H1 (cell line): ENCODE data around the gene CADPS. TPM values are rescaled to one million over a fixed set of nuclear protein-coding genes. Genes with fewer than 3 reads are reported as not detected.

Source experiments
- ASH2L ChIP-seq: fragments of 200-600, 300-600 bp; sonication (generic); IDR thresholded peaks from one replicate; pipeline ENCODE4 v1.7.1; 2017; ENCODE audit warnings: low read length
- CHD7 ChIP-seq: fragments of 300-600 bp; sonication (generic); IDR thresholded peaks from 2 replicates; pipeline ENCODE4 v1.7.1; 2012; ENCODE audit warnings: low read length, moderate library complexity, mild to moderate bottlenecking, inconsistent platforms; ENCODE audit not compliant: insufficient replicate concordance
- EP300 ChIP-seq, 2 experiments: IDR thresholded peaks; 1 replicate in 1 of 2; 2 replicates in 1 of 2; pipeline ENCODE4 v1.6.1; 2011 to 2012; ENCODE audit warnings: low read depth in 2 of 2, low read length in 2 of 2, mild to moderate bottlenecking in 2 of 2, borderline replicate concordance in 1 of 2, inconsistent platforms in 1 of 2, moderate library complexity in 1 of 2
- EZH2 ChIP-seq: fragments of 200-600 bp; sonication (generic); IDR thresholded peaks from 2 replicates; pipeline ENCODE4 v1.7.1; 2012; ENCODE audit warnings: low read depth, mild to moderate bottlenecking, moderate library complexity, low read length, inconsistent platforms; ENCODE audit not compliant: severe bottlenecking
- KDM4A ChIP-seq: IDR thresholded peaks from one replicate; pipeline ENCODE4 v1.7.1; 2012; ENCODE audit warnings: low read depth, mild to moderate bottlenecking, moderate library complexity, low read length, inconsistent platforms; ENCODE audit not compliant: severe bottlenecking
- PHF8 ChIP-seq: fragments of 200-600 bp; sonication (generic); conservative IDR thresholded peaks from 2 replicates; pipeline ENCODE4 v1.7.1; 2012; ENCODE audit warnings: low read depth, mild to moderate bottlenecking, inconsistent platforms, low read length, moderate library complexity
- SP1 ChIP-seq: IDR thresholded peaks from 2 replicates; pipeline ENCODE4 v1.6.1; 2011; ENCODE audit warnings: low read depth, low read length
- TAF1 ChIP-seq: IDR thresholded peaks from 2 replicates; pipeline ENCODE4 v1.6.1; 2011; ENCODE audit warnings: mild to moderate bottlenecking, low read depth, low read length
- polyA plus RNA-seq, 7 experiments: library from polyadenylated mRNA; depleted of rRNA in 3 of 7; stranded (reverse) in 5 of 7; unstranded in 2 of 7; fragments of >200 nt in 5 of 7; fragments of 200-250 nt in 2 of 7; gene quantifications; 1 replicate in 5 of 7; 2 replicates in 1 of 7; 4 replicates in 1 of 7; pipeline versions ENCODE4 v1.2.1 to v1.2.3, GENCODE V29; 2011 to 2013; ENCODE audit warnings: missing spikeins in 2 of 7, mixed read lengths in 2 of 7
- total RNA-seq: library from RNA; stranded (reverse); fragmentation: NEBNext Ultra II Directional; extraction: Animal tissue kit (Norgen Biotek cat#: 25700); gene quantifications from 2 replicates; pipeline ENCODE4 v1.2.1, GENCODE V29; 2021
- TF ChIP-seq, protein P1 (sequence below): IDR thresholded peaks from 2 replicates; pipeline ENCODE4 v1.6.1; 2011; ENCODE audit warnings: low read depth, mild to moderate bottlenecking, low read length; ENCODE audit not compliant: insufficient read depth

CADPS gene
- total and polyA plus RNA-seq, 2 of the 8 experiments (the other 6 are each of a cell fraction or from before 2014, with no cell fraction given): 7.1 to 10.2 TPM

DNA sequence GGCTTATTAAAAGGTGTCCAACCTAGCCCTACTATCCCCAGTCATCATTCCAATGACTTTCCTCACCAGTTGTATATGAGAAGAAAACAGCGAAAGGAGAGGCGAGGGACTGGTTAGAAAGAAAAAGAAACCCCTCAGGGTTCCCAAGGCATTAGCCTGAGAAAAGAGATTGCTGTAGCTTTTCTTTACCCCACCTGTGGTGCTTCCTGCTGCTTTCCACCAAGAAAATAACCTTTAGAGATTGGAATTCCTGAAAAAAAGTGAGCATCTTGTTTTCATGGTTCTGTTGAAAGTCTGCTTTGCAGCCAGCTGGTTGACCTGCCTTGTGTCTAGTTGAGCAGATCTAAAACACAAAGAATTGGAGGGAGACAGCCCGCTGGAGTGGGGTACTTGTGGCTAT is 196.4 kb downstream of the CADPS start (continued):
- TF ChIP-seq CHD7 (peak; percentile 87), PHF8 (no peak), TAF1 (no peak), SP1 (peak; percentile 76), KDM4A (no peak), EP300 (IDR thresholded peaks at IDR 0.05; ENCODE audit: borderline replicate concordance in 1 of 2, low read depth in 2 of 2, low read length in 2 of 2) (peak in 1 of 2 experiments; percentile 59; a peak in 1 of 3 replicates), EZH2 (no peak), ASH2L (no peak)
- TF ChIP-seq, protein P1, sequence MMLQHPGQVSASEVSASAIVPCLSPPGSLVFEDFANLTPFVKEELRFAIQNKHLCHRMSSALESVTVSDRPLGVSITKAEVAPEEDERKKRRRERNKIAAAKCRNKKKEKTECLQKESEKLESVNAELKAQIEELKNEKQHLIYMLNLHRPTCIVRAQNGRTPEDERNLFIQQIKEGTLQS: no peak
